HEK293 (cell line): ENCODE data around the gene DCUN1D3.

Experiments used
- PRDM10 ChIP-seq: fragments of 450-650 bp; formaldehyde crosslinking; IDR thresholded peaks from 2 replicates; pipeline ENCODE4 v1.5.1; 2016; ENCODE audit warnings: missing biosample characterization, missing genetic modification characterization
- YY1 ChIP-seq: fragments of 450-650 bp; formaldehyde crosslinking; IDR thresholded peaks from 2 replicates; pipeline ENCODE4 v1.5.1; 2018; ENCODE audit warnings: missing biosample characterization, missing genetic modification characterization
- ZNF433 ChIP-seq: fragments of 450-650 bp; formaldehyde crosslinking; IDR thresholded peaks from 2 replicates; pipeline ENCODE4 v1.5.1; 2016; ENCODE audit warnings: missing biosample characterization, missing genetic modification characterization, low read depth
- ZNF596 ChIP-seq: fragments of 450-650 bp; IDR thresholded peaks from 2 replicates; pipeline ENCODE4 v1.5.0; 2018; ENCODE audit warnings: missing biosample characterization, mild to moderate bottlenecking, missing genetic modification characterization, moderate library complexity

- no peak for TF ChIP-seq ZNF433 (tag by site-specific recombination)
- TF ChIP-seq YY1 (tag by site-specific recombination): no peak
- no peak for TF ChIP-seq PRDM10 (tag by site-specific recombination)
- TF ChIP-seq ZNF596 (tag by site-specific recombination): no peak
These were observed 26.0 kb downstream of the DCUN1D3 start for GRCh38 chr16:20874088-20874581.
